Neuronal stem cell (in vitro differentiated cells): Measurements from ENCODE around the gene SLC38A1.

ENCODE experiments used
- DNase-seq: peaks from one replicate; pipeline ENCODE4 v3.0.0-alpha.2; 2013; ENCODE audit warnings: low spot score
- H2AFZ ChIP-seq: one replicate; pipeline ENCODE4 v1.6.1; 2013; ENCODE audit warnings: mild to moderate bottlenecking, low read length, inconsistent platforms
- H2AK5ac ChIP-seq: 2 replicates; pipeline ENCODE4 v1.6.1; 2013; ENCODE audit warnings: low read depth, mild to moderate bottlenecking, inconsistent platforms, low read length, moderate library complexity, mixed read lengths
- H2BK120ac ChIP-seq: 2 replicates; pipeline ENCODE4 v1.6.1; 2013; ENCODE audit warnings: low read depth, mild to moderate bottlenecking, inconsistent platforms, low read length, moderate library complexity, mixed read lengths
- H2BK12ac ChIP-seq: one replicate; pipeline ENCODE4 v1.6.1; 2013; ENCODE audit warnings: low read length, inconsistent platforms
- H2BK15ac ChIP-seq: 2 replicates; pipeline ENCODE4 v1.6.1; 2013; ENCODE audit warnings: mild to moderate bottlenecking, low read length, inconsistent platforms, mixed read lengths
- H2BK5ac ChIP-seq: one replicate; pipeline ENCODE4 v1.6.1; 2013; ENCODE audit warnings: inconsistent platforms, mild to moderate bottlenecking, low read length, moderate library complexity
- H3K14ac ChIP-seq: one replicate; pipeline ENCODE4 v1.6.1; 2013; ENCODE audit warnings: low read length, inconsistent platforms
- H3K18ac ChIP-seq: 2 replicates; pipeline ENCODE4 v1.6.1; 2013; ENCODE audit warnings: low read length, inconsistent platforms
- H3K23ac ChIP-seq: 2 replicates; pipeline ENCODE4 v1.6.1; 2013; ENCODE audit warnings: low read depth, mild to moderate bottlenecking, mixed read lengths, low read length, inconsistent platforms; ENCODE audit not compliant: poor library complexity
- H3K27ac ChIP-seq: replicated peaks from 3 replicates; pipeline ENCODE4 v1.5.1; 2013; ENCODE audit warnings: low read length, inconsistent platforms
- H3K27me3 ChIP-seq, 3 experiments: 2 replicates each; pipeline ENCODE4 v1.6.1; 2013; ENCODE audit warnings: low read length in 3 of 3, mild to moderate bottlenecking in 2 of 3, inconsistent platforms in 1 of 3, low read depth in 1 of 3, mixed read lengths in 1 of 3, moderate library complexity in 1 of 3; ENCODE audit not compliant: control insufficient read depth in 3 of 3, insufficient read depth in 3 of 3
- H3K36me3 ChIP-seq, 2 donors: replicated peaks in 1 of 2; 2 replicates each; pipeline ENCODE4 v1.6.1; 2013; ENCODE audit warnings: low read length in 2 of 2; ENCODE audit not compliant: control insufficient read depth in 2 of 2, insufficient read depth in 2 of 2
- H3K4ac ChIP-seq: 2 replicates; pipeline ENCODE4 v1.6.1; 2013; ENCODE audit warnings: inconsistent platforms, mild to moderate bottlenecking, low read length, moderate library complexity
- H3K4me1 ChIP-seq, 2 donors: 1 replicate in 1 of 2; 2 replicates in 1 of 2; pipeline ENCODE4 v1.6.1; 2013; ENCODE audit warnings: low read length in 2 of 2, low read depth in 1 of 2; ENCODE audit not compliant: control insufficient read depth in 2 of 2, insufficient read depth in 1 of 2
- H3K4me2 ChIP-seq: one replicate; pipeline ENCODE4 v1.6.1; 2013; ENCODE audit warnings: mild to moderate bottlenecking, low read length, inconsistent platforms; ENCODE audit not compliant: insufficient read depth, poor library complexity, severe bottlenecking
- H3K4me3 ChIP-seq, 2 donors: 2 replicates each; pipeline ENCODE4 v1.5.1; 2013; ENCODE audit warnings: low read length in 2 of 2, mild to moderate bottlenecking in 2 of 2, inconsistent platforms in 1 of 2, moderate library complexity in 1 of 2
- H3K79me1 ChIP-seq: one replicate; pipeline ENCODE4 v1.6.1; 2013; ENCODE audit warnings: low read depth, mild to moderate bottlenecking, inconsistent platforms, low read length, moderate library complexity
- H3K9ac ChIP-seq: one replicate; pipeline ENCODE4 v1.6.1; 2013; ENCODE audit warnings: mild to moderate bottlenecking, low read depth, low read length, inconsistent platforms; ENCODE audit not compliant: poor library complexity
- H3K9me3 ChIP-seq, 2 donors: replicated peaks in 1 of 2; 2 replicates each; pipeline versions ENCODE3 to v1.6.1; 2013; ENCODE audit warnings: low read length in 2 of 2, mild to moderate bottlenecking in 2 of 2, inconsistent platforms in 1 of 2, low read depth in 1 of 2, mixed read lengths in 1 of 2, moderate library complexity in 1 of 2; ENCODE audit not compliant: control insufficient read depth in 2 of 2, insufficient read depth in 1 of 2
- H4K8ac ChIP-seq: one replicate; pipeline ENCODE4 v1.6.1; 2013; ENCODE audit warnings: low read depth, mild to moderate bottlenecking, inconsistent platforms, low read length, moderate library complexity
- H4K91ac ChIP-seq: one replicate; pipeline ENCODE4 v1.6.1; 2013; ENCODE audit warnings: low read length, low read depth, mild to moderate bottlenecking, inconsistent platforms; ENCODE audit not compliant: poor library complexity
- WGBS, 2 donors: extraction: QIAGEN DNeasy Blood & Tissue Kit; methylation state at CpG; one replicate each; pipeline ENCODE4 v1.1.7; 2013; ENCODE audit warnings: missing lambda C conversion rate in 2 of 2, mixed read lengths in 1 of 2; ENCODE audit not compliant: insufficient read length in 2 of 2, insufficient replicate concordance in 1 of 2; ENCODE audit errors: extremely low coverage in 2 of 2; 5-methylcytosine and 5-hydroxymethylcytosine counted together

Gene SLC38A1

GRCh38 chr12:46209170-46209569 lies 59.7 kb downstream of the SLC38A1 start:
- no CpG with 5 or more reads among the region's 4 CpGs for WGBS, 2 donors
- no peak overlapping the region for H3K14ac ChIP-seq
- H2BK5ac ChIP-seq, result no peak overlapping the region
- H3K4me3 ChIP-seq, result no peak overlapping the region
- no peak overlapping the region for H3K18ac ChIP-seq
- no peak overlapping the region for H3K23ac ChIP-seq
- peaks cover 19 to 82% of the 10 kb centered on the region in 2 donors for H3K36me3 ChIP-seq
- peaks cover 0 to 5% of the 10 kb centered on the region in 2 donors for H3K4me1 ChIP-seq
- H3K4me2 ChIP-seq, result no peak overlapping the region
- no peak overlapping the region for H4K8ac ChIP-seq
- H3K27me3 ChIP-seq, result no peaks in the 10 kb centered on the region
- no peak overlapping the region for H2AK5ac ChIP-seq
- H2BK15ac ChIP-seq, result no peak overlapping the region
- H2BK12ac ChIP-seq, result no peak overlapping the region
- no peak overlapping the region for H3K27ac ChIP-seq
- H3K4ac ChIP-seq, result no peak overlapping the region
- DNase-seq, result no peak
- no peak overlapping the region for H4K91ac ChIP-seq
- no peaks in the 10 kb centered on the region for H3K79me1 ChIP-seq
- H3K9me3 ChIP-seq, result no peaks in the 10 kb centered on the region
- no peak overlapping the region for H3K9ac ChIP-seq
- H2AFZ ChIP-seq, result no peak overlapping the region
- no peak overlapping the region for H2BK120ac ChIP-seq

- Histone ChIP-seq H3K9me3 (no peaks in the 10 kb centered on the region), H2BK15ac (no peak overlapping the region), H3K4ac (no peak overlapping the region), H3K9ac (no peak overlapping the region), H2BK12ac (no peak overlapping the region), H3K4me1 (peaks cover 0 to 5% of the 10 kb centered on the region in 2 donors), H3K23ac (no peak overlapping the region), H3K4me2 (no peak overlapping the region), H2AK5ac (no peak overlapping the region), H3K18ac (no peak overlapping the region), H2BK5ac (no peak overlapping the region), H4K91ac (no peak overlapping the region), H3K27me3 (no peaks in the 10 kb centered on the region), H3K27ac (no peak overlapping the region), H4K8ac (no peak overlapping the region), H2BK120ac (no peak overlapping the region), H3K36me3 (peaks cover 23 to 82% of the 10 kb centered on the region in 2 donors), H3K14ac (no peak overlapping the region), H2AFZ (no peak overlapping the region), H3K79me1 (no peaks in the 10 kb centered on the region), H3K4me3 (no peak overlapping the region)
- DNase-seq, result no peak
Observed at GRCh38 chr12:46208370-46208769, 60.5 kb downstream of the SLC38A1 start.

GRCh38 chr12:46207644-46208043 lies 61.2 kb downstream of the SLC38A1 start:
- no peak overlapping the region for H2AK5ac ChIP-seq
- no peak overlapping the region for H2BK5ac ChIP-seq
- DNase-seq, result no peak
- no peaks in the 10 kb centered on the region for H3K9me3 ChIP-seq
- H3K14ac ChIP-seq, result no peak overlapping the region
- H2AFZ ChIP-seq, result no peak overlapping the region
- H2BK120ac ChIP-seq, result no peak overlapping the region
- no peak overlapping the region for H2BK15ac ChIP-seq
- H2BK12ac ChIP-seq, result no peak overlapping the region
- no peak overlapping the region for H4K8ac ChIP-seq
- H3K4me3 ChIP-seq, result no peak overlapping the region
- peaks cover 29 to 82% of the 10 kb centered on the region in 2 donors for H3K36me3 ChIP-seq
- no peak overlapping the region for H3K9ac ChIP-seq
- no peak overlapping the region for H3K18ac ChIP-seq
- peaks cover 0 to 5% of the 10 kb centered on the region in 2 donors for H3K4me1 ChIP-seq
- no peak overlapping the region for H3K23ac ChIP-seq
- no peak overlapping the region for H3K4ac ChIP-seq
- no peaks in the 10 kb centered on the region for H3K79me1 ChIP-seq
- no peaks in the 10 kb centered on the region for H3K27me3 ChIP-seq
- H3K4me2 ChIP-seq, result no peak overlapping the region
- H4K91ac ChIP-seq, result no peak overlapping the region
- H3K27ac ChIP-seq, result no peak overlapping the region

GRCh38 chr12:46206471-46206870 lies 62.4 kb downstream of the SLC38A1 start:
- Histone ChIP-seq H3K4me3 (no peak overlapping the region), H3K4me2 (no peak overlapping the region), H2AK5ac (no peak overlapping the region), H3K18ac (no peak overlapping the region), H3K36me3 (peaks cover 33 to 84% of the 10 kb centered on the region in 2 donors), H4K91ac (no peak overlapping the region), H2BK15ac (no peak overlapping the region), H3K9me3 (no peaks in the 10 kb centered on the region), H3K79me1 (no peaks in the 10 kb centered on the region), H3K4ac (no peak overlapping the region), H3K14ac (no peak overlapping the region), H2BK12ac (no peak overlapping the region), H3K4me1 (peaks cover 0 to 5% of the 10 kb centered on the region in 2 donors), H2BK5ac (no peak overlapping the region), H4K8ac (no peak overlapping the region), H3K23ac (no peak overlapping the region), H3K9ac (no peak overlapping the region), H3K27me3 (no peaks in the 10 kb centered on the region), H2BK120ac (no peak overlapping the region), H3K27ac (no peak overlapping the region), H2AFZ (no peak overlapping the region)
- no CpG with 5 or more reads among the region's 3 CpGs for WGBS, 2 donors
- DNase-seq, result no peak
